Liver (tissue), 9 donors: Measurements from ENCODE around the gene FAM210B. TPM values are rescaled to one million over a fixed set of nuclear protein-coding genes. Genes with fewer than 3 reads are reported as not detected.

ENCODE experiments used
- DNase-seq: peaks from one replicate; pipeline ENCODE4 v3.0.0-alpha.2; 2017; ENCODE audit warnings: low spot score
- H3K27ac ChIP-seq, 2 donors: one replicate each; pipeline ENCODE4 v1.7.0; 2013; ENCODE audit warnings: inconsistent platforms in 2 of 2, low read length in 2 of 2, control low read depth in 1 of 2, low read depth in 1 of 2, mild to moderate bottlenecking in 1 of 2
- H3K27me3 ChIP-seq, 4 donors: one replicate each; pipeline versions ENCODE4 v1.6.1 to v1.7.0; 2013; ENCODE audit warnings: low read length in 3 of 4, inconsistent platforms in 1 of 4, mild to moderate bottlenecking in 1 of 4, moderate library complexity in 1 of 4; ENCODE audit not compliant: control insufficient read depth in 4 of 4, insufficient read depth in 4 of 4
- H3K36me3 ChIP-seq, 4 donors: one replicate each; pipeline versions ENCODE4 v1.6.1 to v1.7.0; 2013; ENCODE audit warnings: low read length in 3 of 4, mild to moderate bottlenecking in 3 of 4, low read depth in 1 of 4, moderate library complexity in 1 of 4; ENCODE audit not compliant: control insufficient read depth in 4 of 4, insufficient read depth in 3 of 4
- H3K4me1 ChIP-seq, 4 donors: one replicate each; pipeline versions ENCODE4 v1.6.1 to v1.7.0; 2013; ENCODE audit warnings: low read length in 3 of 4, mild to moderate bottlenecking in 3 of 4, moderate library complexity in 1 of 4; ENCODE audit not compliant: control insufficient read depth in 4 of 4, insufficient read depth in 4 of 4
- H3K4me3 ChIP-seq, 3 donors: one replicate each; pipeline versions ENCODE4 v1.6.1 to v1.7.0; 2013; ENCODE audit warnings: low read length in 3 of 3, control low read depth in 1 of 3, low read depth in 1 of 3, mild to moderate bottlenecking in 1 of 3
- H3K9ac ChIP-seq, 2 donors: one replicate each; pipeline ENCODE4 v1.7.0; 2013; ENCODE audit warnings: low read length in 2 of 2, mild to moderate bottlenecking in 2 of 2, moderate library complexity in 2 of 2, control low read depth in 1 of 2, low read depth in 1 of 2
- H3K9me3 ChIP-seq, 4 donors: one replicate each; pipeline versions ENCODE4 v1.6.1 to v1.7.0; 2013; ENCODE audit warnings: low read length in 3 of 4; ENCODE audit not compliant: control insufficient read depth in 4 of 4
- FOXA2 ChIP-seq: IDR thresholded peaks from 2 replicates; pipeline ENCODE4 v1.6.1; 2016; ENCODE audit warnings: antibody characterized with exemption
- HNF4A ChIP-seq, 2 donors: conservative IDR thresholded peaks; 2 replicates each; pipeline ENCODE4 v1.6.1; 2016; ENCODE audit warnings: antibody characterized with exemption in 2 of 2, mild to moderate bottlenecking in 2 of 2
- JUND ChIP-seq, 2 donors: IDR thresholded peaks; 2 replicates each; pipeline ENCODE4 v1.6.1; 2016; ENCODE audit warnings: antibody characterized with exemption in 2 of 2
- NR2F2 ChIP-seq: IDR thresholded peaks from 2 replicates; pipeline ENCODE4 v1.6.1; 2016; ENCODE audit warnings: antibody characterized with exemption
- RAD21 ChIP-seq, 2 donors: IDR thresholded peaks; 2 replicates each; pipeline ENCODE4 v1.6.1; 2016; ENCODE audit warnings: antibody characterized with exemption in 2 of 2, mild to moderate bottlenecking in 2 of 2
- RXRA ChIP-seq, 2 donors: IDR thresholded peaks; 2 replicates each; pipeline ENCODE4 v1.6.1; 2017 to 2018; ENCODE audit warnings: antibody characterized with exemption in 2 of 2, mild to moderate bottlenecking in 1 of 2
- SP1 ChIP-seq: IDR thresholded peaks from 2 replicates; pipeline ENCODE4 v1.6.1; 2018; ENCODE audit warnings: antibody characterized with exemption, mild to moderate bottlenecking
- TAF1 ChIP-seq: conservative IDR thresholded peaks from 2 replicates; pipeline ENCODE4 v1.6.1; 2016; ENCODE audit warnings: antibody characterized with exemption, mild to moderate bottlenecking
- YY1 ChIP-seq: IDR thresholded peaks from 2 replicates; pipeline ENCODE4 v1.6.1; 2016; ENCODE audit warnings: antibody characterized with exemption, mild to moderate bottlenecking
- WGBS: extraction: QIAGEN DNeasy Blood & Tissue Kit; methylation state at CpG from one replicate; pipeline ENCODE4 v1.1.7; 2013; 5-methylcytosine and 5-hydroxymethylcytosine counted together
- polyA plus RNA-seq, 2 donors: library from polyadenylated mRNA; stranded (reverse) in 1 of 2; unstranded in 1 of 2; fragments of 200-250 nt in 1 of 2; fragments of >200 nt in 1 of 2; fragmentation: Nextera tagmentation in 1 of 2; extraction: Ambion mirVana in 1 of 2; gene quantifications; one replicate each; pipeline versions ENCODE4 v1.2.1 to v1.2.3, GENCODE V29; 2013 to 2015
- total RNA-seq, 2 donors: library from RNA; depleted of rRNA; stranded (reverse); fragments of >200 nt; gene quantifications; one replicate each; pipeline ENCODE4 v1.2.3, GENCODE V29; 2014
- TF ChIP-seq, protein P1 (sequence below): IDR thresholded peaks from 2 replicates; pipeline ENCODE4 v1.6.1; 2016; ENCODE audit warnings: antibody characterized with exemption
- TF ChIP-seq, protein P2 (sequence below): IDR thresholded peaks from 2 replicates; pipeline ENCODE4 v1.6.1; 2016; ENCODE audit warnings: antibody characterized with exemption, mild to moderate bottlenecking
- TF ChIP-seq, protein P3 (sequence below): IDR thresholded peaks from 2 replicates; pipeline ENCODE4 v1.6.1; 2016; ENCODE audit warnings: antibody characterized with exemption
- donor health status: healthy.
- donor health status: healthy.
- donor health status: healthy.
- donor health status: healthy.
- donor health status: healthy.

The FAM210B gene
- total and polyA plus RNA-seq, 4 donors, result 21.8 to 139 (median 30.7) TPM

GRCh38 chr20:56347628-56348304, 11.0 kb upstream of the FAM210B start:
- no peak for TF ChIP-seq RAD21 (IDR thresholded peaks at IDR 0.05)
- TF ChIP-seq SP1, result no peak
- no peak for TF ChIP-seq NR2F2
- TF ChIP-seq, protein P1, sequence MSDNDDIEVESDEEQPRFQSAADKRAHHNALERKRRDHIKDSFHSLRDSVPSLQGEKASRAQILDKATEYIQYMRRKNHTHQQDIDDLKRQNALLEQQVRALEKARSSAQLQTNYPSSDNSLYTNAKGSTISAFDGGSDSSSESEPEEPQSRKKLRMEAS, result no peak
- no peak for TF ChIP-seq FOXA2
- Histone ChIP-seq H3K36me3 (no peaks in the 10 kb centered on the region), H3K27ac (peak overlapping the region in 1 of 2 donors; percentile 33), H3K27me3 (peaks cover 0 to 4% (median 2%) of the 10 kb centered on the region in 4 donors), H3K4me1 (peaks cover 2 to 18% (median 13%) of the 10 kb centered on the region in 4 donors), H3K9me3 (no peaks in the 10 kb centered on the region), H3K9ac (no peak overlapping the region), H3K4me3 (no peak overlapping the region)
- DNase-seq, result no peak
- 73% methylated on average over 13 of the region's 13 CpGs for WGBS

DNA sequence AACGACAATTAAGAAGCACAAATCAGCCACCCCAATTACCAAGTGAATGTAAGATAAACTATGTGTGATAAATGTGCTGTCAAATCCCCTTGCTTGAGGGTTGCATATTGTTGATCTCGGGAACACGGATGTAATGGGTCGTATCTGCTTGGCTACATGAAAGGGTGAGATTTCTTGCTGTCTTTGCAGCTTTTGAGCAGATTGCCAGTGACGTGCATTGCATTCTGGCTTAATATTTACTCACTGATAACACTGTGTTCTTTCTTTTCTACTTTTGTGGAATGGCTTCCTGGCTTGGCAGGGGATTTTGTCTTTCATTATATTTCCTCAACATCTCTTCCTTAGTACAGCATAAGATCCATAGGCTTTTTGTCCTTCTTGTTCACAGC, 10.5 kb upstream of the FAM210B start:
- Histone ChIP-seq H3K27me3 (peaks cover 0 to 4% (median 2%) of the 10 kb centered on the region in 4 donors), H3K4me3 (no peak overlapping the region), H3K4me1 (peaks cover 2 to 18% (median 13%) of the 10 kb centered on the region in 4 donors), H3K27ac (peak overlapping the region in 1 of 2 donors; percentile 33), H3K36me3 (no peaks in the 10 kb centered on the region), H3K9ac (no peak overlapping the region), H3K9me3 (no peaks in the 10 kb centered on the region)
- 12% methylated on average over 5 of the region's 5 CpGs for WGBS
- TF ChIP-seq TAF1 (peak; percentile 29), FOXA2 (peak; percentile 52), RAD21 (IDR thresholded peaks at IDR 0.05) (peak; percentile 6 to 21), NR2F2 (no peak), HNF4A (conservative IDR thresholded peaks at IDR 0.05) (peak; percentile 18 to 33), JUND (IDR thresholded peaks at IDR 0.05) (peak in 1 of 2 donors; percentile 23), SP1 (peak; percentile 77), RXRA (IDR thresholded peaks at IDR 0.05) (peak in 1 of 2 donors; percentile 40), YY1 (peak; percentile 92)
- TF ChIP-seq, protein P2, sequence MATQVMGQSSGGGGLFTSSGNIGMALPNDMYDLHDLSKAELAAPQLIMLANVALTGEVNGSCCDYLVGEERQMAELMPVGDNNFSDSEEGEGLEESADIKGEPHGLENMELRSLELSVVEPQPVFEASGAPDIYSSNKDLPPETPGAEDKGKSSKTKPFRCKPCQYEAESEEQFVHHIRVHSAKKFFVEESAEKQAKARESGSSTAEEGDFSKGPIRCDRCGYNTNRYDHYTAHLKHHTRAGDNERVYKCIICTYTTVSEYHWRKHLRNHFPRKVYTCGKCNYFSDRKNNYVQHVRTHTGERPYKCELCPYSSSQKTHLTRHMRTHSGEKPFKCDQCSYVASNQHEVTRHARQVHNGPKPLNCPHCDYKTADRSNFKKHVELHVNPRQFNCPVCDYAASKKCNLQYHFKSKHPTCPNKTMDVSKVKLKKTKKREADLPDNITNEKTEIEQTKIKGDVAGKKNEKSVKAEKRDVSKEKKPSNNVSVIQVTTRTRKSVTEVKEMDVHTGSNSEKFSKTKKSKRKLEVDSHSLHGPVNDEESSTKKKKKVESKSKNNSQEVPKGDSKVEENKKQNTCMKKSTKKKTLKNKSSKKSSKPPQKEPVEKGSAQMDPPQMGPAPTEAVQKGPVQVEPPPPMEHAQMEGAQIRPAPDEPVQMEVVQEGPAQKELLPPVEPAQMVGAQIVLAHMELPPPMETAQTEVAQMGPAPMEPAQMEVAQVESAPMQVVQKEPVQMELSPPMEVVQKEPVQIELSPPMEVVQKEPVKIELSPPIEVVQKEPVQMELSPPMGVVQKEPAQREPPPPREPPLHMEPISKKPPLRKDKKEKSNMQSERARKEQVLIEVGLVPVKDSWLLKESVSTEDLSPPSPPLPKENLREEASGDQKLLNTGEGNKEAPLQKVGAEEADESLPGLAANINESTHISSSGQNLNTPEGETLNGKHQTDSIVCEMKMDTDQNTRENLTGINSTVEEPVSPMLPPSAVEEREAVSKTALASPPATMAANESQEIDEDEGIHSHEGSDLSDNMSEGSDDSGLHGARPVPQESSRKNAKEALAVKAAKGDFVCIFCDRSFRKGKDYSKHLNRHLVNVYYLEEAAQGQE, result no peak
- TF ChIP-seq, protein P1, result no peak
- TF ChIP-seq, protein P3, sequence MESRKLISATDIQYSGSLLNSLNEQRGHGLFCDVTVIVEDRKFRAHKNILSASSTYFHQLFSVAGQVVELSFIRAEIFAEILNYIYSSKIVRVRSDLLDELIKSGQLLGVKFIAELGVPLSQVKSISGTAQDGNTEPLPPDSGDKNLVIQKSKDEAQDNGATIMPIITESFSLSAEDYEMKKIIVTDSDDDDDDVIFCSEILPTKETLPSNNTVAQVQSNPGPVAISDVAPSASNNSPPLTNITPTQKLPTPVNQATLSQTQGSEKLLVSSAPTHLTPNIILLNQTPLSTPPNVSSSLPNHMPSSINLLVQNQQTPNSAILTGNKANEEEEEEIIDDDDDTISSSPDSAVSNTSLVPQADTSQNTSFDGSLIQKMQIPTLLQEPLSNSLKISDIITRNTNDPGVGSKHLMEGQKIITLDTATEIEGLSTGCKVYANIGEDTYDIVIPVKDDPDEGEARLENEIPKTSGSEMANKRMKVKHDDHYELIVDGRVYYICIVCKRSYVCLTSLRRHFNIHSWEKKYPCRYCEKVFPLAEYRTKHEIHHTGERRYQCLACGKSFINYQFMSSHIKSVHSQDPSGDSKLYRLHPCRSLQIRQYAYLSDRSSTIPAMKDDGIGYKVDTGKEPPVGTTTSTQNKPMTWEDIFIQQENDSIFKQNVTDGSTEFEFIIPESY, result no peak
- no peak for DNase-seq
